Neural cell (in vitro differentiated cells): ENCODE measurements around the gene SPATA33. TPM values are rescaled to one million over a fixed set of nuclear protein-coding genes. Genes with fewer than 3 reads are reported as not detected.

ENCODE experiments used
- H2AFZ ChIP-seq: fragments of 200-600, 300-800 bp; sonication (generic), shearing (Covaris generic); 2 replicates; pipeline ENCODE4 v1.6.0; 2014; ENCODE audit warnings: low read depth, mild to moderate bottlenecking, antibody characterized with exemption, low read length, moderate library complexity
- H3F3A ChIP-seq: fragments of 200-600 bp; shearing (Covaris generic); 2 replicates; pipeline ENCODE4 v1.6.1; 2016; ENCODE audit warnings: mild to moderate bottlenecking, moderate library complexity, mixed read lengths, antibody characterized with exemption, low read length; ENCODE audit not compliant: insufficient read depth, poor library complexity, severe bottlenecking
- H3K27ac ChIP-seq: fragments of 200-600, 300-800 bp; sonication (generic), shearing (Covaris generic); 2 replicates; pipeline ENCODE4 v1.5.1; 2014; ENCODE audit warnings: mild to moderate bottlenecking, low read length, moderate library complexity
- H3K27me3 ChIP-seq: fragments of 300-800, 200-600 bp; sonication (generic), shearing (Covaris generic); 2 replicates; pipeline ENCODE4 v1.6.0; 2014; ENCODE audit warnings: mild to moderate bottlenecking, low read depth, low read length, moderate library complexity; ENCODE audit not compliant: insufficient read depth
- H3K36me3 ChIP-seq: fragments of 300-800, 200-600 bp; sonication (generic), shearing (Covaris generic); 2 replicates; pipeline ENCODE4 v1.5.1; 2014; ENCODE audit warnings: mild to moderate bottlenecking, antibody characterized with exemption, low read length, moderate library complexity; ENCODE audit not compliant: insufficient read depth
- H3K4me2 ChIP-seq: fragments of 300-800, 200-600 bp; sonication (generic), shearing (Covaris generic); 2 replicates; pipeline ENCODE4 v1.6.0; 2014; ENCODE audit warnings: mild to moderate bottlenecking, low read length
- H3K4me3 ChIP-seq: fragments of 300-800, 200-600 bp; sonication (generic), shearing (Covaris generic); 2 replicates; pipeline ENCODE4 v1.5.1; 2014; ENCODE audit warnings: mild to moderate bottlenecking, low read length, moderate library complexity
- H3K79me2 ChIP-seq: fragments of 200-600 bp; shearing (Covaris generic); replicated peaks from 2 replicates; pipeline ENCODE4 v1.6.0; 2014; ENCODE audit warnings: mild to moderate bottlenecking, low read length, moderate library complexity; ENCODE audit not compliant: insufficient read depth
- H3K9ac ChIP-seq: fragments of 300-800, 200-600 bp; sonication (generic), shearing (Covaris generic); 2 replicates; pipeline ENCODE4 v1.6.1; 2016; ENCODE audit warnings: mild to moderate bottlenecking, low read length, mixed read lengths
- H3K9me2 ChIP-seq: fragments of 200-600 bp; shearing (Covaris generic); 2 replicates; pipeline ENCODE4 v1.6.1; 2016; ENCODE audit warnings: mild to moderate bottlenecking, low read length, mixed read lengths; ENCODE audit not compliant: insufficient read depth
- H3K9me3 ChIP-seq: fragments of 200-600, 300-800 bp; sonication (generic), shearing (Covaris generic); 2 replicates; pipeline ENCODE4 v1.6.1; 2016; ENCODE audit warnings: mild to moderate bottlenecking, mixed run types, low read length, moderate library complexity, mixed read lengths
- H4K20me1 ChIP-seq: fragments of 200-600 bp; shearing (Covaris generic); 2 replicates; pipeline ENCODE4 v1.6.1; 2016; ENCODE audit warnings: mild to moderate bottlenecking, mixed run types; ENCODE audit not compliant: insufficient read depth
- CTCF ChIP-seq: fragments of 450-650 bp; IDR thresholded peaks from 2 replicates; pipeline ENCODE4 v1.5.1; 2014; ENCODE audit warnings: antibody characterized with exemption, mild to moderate bottlenecking, moderate library complexity; ENCODE audit not compliant: poor library complexity, severe bottlenecking
- EP300 ChIP-seq: fragments of 450-650 bp; conservative IDR thresholded peaks from 2 replicates; pipeline ENCODE4 v1.6.1; 2014; ENCODE audit warnings: antibody characterized with exemption, mild to moderate bottlenecking, moderate library complexity; ENCODE audit not compliant: poor library complexity, severe bottlenecking
- EZH2 ChIP-seq: fragments of 200-600, 300-800 bp; shearing (Covaris generic), sonication (generic); IDR thresholded peaks from 2 replicates; pipeline ENCODE4 v1.6.1; 2014; ENCODE audit warnings: antibody characterized with exemption, low read length, borderline replicate concordance, mild to moderate bottlenecking; ENCODE audit not compliant: insufficient read depth, poor library complexity, severe bottlenecking
- MXI1 ChIP-seq: fragments of 450-650 bp; conservative IDR thresholded peaks from 2 replicates; pipeline ENCODE4 v1.6.1; 2014; ENCODE audit warnings: antibody characterized with exemption, mild to moderate bottlenecking; ENCODE audit not compliant: poor library complexity, severe bottlenecking
- POLR2AphosphoS5 ChIP-seq: IDR thresholded peaks from 2 replicates; pipeline ENCODE4 v1.6.1; 2012
- RAD21 ChIP-seq: fragments of 450-650 bp; conservative IDR thresholded peaks from 2 replicates; pipeline ENCODE4 v1.6.1; 2014; ENCODE audit warnings: antibody characterized with exemption, mild to moderate bottlenecking, moderate library complexity
- REST ChIP-seq: IDR thresholded peaks from 2 replicates; pipeline ENCODE4 v1.6.1; 2012; ENCODE audit warnings: borderline replicate concordance
- SMC3 ChIP-seq: fragments of 450-650 bp; conservative IDR thresholded peaks from 2 replicates; pipeline ENCODE4 v1.6.1; 2014; ENCODE audit warnings: antibody characterized with exemption, mild to moderate bottlenecking, moderate library complexity; ENCODE audit not compliant: poor library complexity
- TAF1 ChIP-seq: IDR thresholded peaks from 2 replicates; pipeline ENCODE4 v1.6.1; 2012; ENCODE audit warnings: low read depth
- polyA plus RNA-seq: library from polyadenylated mRNA; depleted of rRNA; stranded (reverse); fragments of >200 nt; gene quantifications from 2 replicates; pipeline ENCODE4 v1.2.3, GENCODE V29; 2014

SPATA33 gene
- polyA plus RNA-seq, 1 donor from 2014 or later: 16.0 TPM

- H3F3A ChIP-seq: no peaks in the 10 kb centered on the region
- no peaks in the 10 kb centered on the region for H3K79me2 ChIP-seq
- H3K9me2 ChIP-seq: no peaks in the 10 kb centered on the region
- no peak for TF ChIP-seq EZH2
- TF ChIP-seq POLR2AphosphoS5: no peak
- TF ChIP-seq RAD21: no peak
- TF ChIP-seq SMC3: no peak
- no peak for TF ChIP-seq REST
- TF ChIP-seq CTCF: no peak
- no peak for TF ChIP-seq EP300
- no peak for TF ChIP-seq TAF1
- TF ChIP-seq MXI1: no peak
- H4K20me1 ChIP-seq: no peaks in the 10 kb centered on the region
- H2AFZ ChIP-seq: no peak overlapping the region
- H3K4me2 ChIP-seq: no peak overlapping the region
- no peaks in the 10 kb centered on the region for H3K9me3 ChIP-seq
- H3K9ac ChIP-seq: no peak overlapping the region
- no peaks in the 10 kb centered on the region for H3K27me3 ChIP-seq
- no peaks in the 10 kb centered on the region for H3K36me3 ChIP-seq
- H3K4me3 ChIP-seq: no peak overlapping the region
- H3K27ac ChIP-seq: no peak overlapping the region
Measured at GRCh38 chr16:89667633-89668032, 10.0 kb downstream of the SPATA33 start.

GRCh38 chr16:89668790-89669158, 11.1 kb downstream of the SPATA33 start:
- Histone ChIP-seq H3K9ac (no peak overlapping the region), H3K79me2 (no peaks in the 10 kb centered on the region), H3K4me3 (no peak overlapping the region), H3K9me2 (no peaks in the 10 kb centered on the region), H2AFZ (no peak overlapping the region), H3K36me3 (no peaks in the 10 kb centered on the region), H3K27me3 (no peaks in the 10 kb centered on the region), H3K9me3 (no peaks in the 10 kb centered on the region), H3F3A (no peaks in the 10 kb centered on the region), H3K4me2 (no peak overlapping the region), H4K20me1 (no peaks in the 10 kb centered on the region), H3K27ac (no peak overlapping the region)
- TF ChIP-seq REST (no peak), EZH2 (no peak), CTCF (no peak), RAD21 (no peak), EP300 (no peak), SMC3 (no peak), MXI1 (no peak), POLR2AphosphoS5 (no peak), TAF1 (no peak)
